GM10266 (cell line): ENCODE measurements around the gene FLVCR2.

Source experiments
- DNase-seq: peaks from one replicate; pipeline ENCODE4 v3.0.0; 2012; ENCODE audit errors: extremely low spot score
- TF ChIP-seq, protein P1 (sequence below): IDR thresholded peaks from 2 replicates; pipeline ENCODE4 v1.5.1; 2012; ENCODE audit warnings: mild to moderate bottlenecking, low read depth; ENCODE audit not compliant: control insufficient read depth, insufficient read depth; ENCODE audit errors: missing control alignments

The FLVCR2 gene

DNA sequence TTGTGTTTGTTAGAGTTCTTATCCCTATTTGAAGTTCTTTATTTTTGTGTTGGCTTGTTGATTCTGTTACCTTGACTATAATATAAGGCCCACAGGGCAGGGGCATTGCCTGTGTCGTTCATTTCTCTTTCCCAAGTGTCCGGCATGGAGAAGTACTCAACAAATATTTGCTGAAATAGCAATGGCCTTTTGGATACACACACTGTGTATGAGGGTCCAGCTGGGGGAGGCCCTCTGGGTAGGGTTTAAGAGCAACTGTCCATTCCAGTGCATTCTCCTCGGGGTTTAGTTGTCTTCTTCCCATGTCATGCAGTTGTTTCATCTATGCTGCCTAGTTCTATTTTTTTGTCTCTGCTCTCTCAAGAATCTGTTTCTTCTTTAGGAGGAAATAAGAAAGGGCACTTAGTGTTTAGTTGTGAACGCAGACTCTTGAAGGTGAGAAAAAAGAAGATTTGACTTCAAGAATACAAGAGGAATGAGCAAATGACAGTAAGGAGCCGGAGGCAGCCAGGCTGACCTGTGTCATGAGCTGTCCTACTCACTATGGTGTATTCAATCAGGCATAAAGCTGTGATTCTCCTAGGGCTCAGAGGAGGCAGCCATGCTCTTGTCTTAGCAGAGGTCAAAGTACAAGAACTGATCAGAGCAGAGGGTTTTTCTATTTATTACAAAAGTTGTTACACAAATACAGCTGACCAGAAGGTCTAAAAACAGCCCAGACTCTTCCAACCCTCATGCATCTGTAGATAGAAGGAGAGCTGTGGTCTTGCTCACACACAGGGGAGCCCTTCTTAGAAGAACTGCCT is 72.0 kb downstream of the FLVCR2 start:
- no peak for DNase-seq
- TF ChIP-seq, protein P1, sequence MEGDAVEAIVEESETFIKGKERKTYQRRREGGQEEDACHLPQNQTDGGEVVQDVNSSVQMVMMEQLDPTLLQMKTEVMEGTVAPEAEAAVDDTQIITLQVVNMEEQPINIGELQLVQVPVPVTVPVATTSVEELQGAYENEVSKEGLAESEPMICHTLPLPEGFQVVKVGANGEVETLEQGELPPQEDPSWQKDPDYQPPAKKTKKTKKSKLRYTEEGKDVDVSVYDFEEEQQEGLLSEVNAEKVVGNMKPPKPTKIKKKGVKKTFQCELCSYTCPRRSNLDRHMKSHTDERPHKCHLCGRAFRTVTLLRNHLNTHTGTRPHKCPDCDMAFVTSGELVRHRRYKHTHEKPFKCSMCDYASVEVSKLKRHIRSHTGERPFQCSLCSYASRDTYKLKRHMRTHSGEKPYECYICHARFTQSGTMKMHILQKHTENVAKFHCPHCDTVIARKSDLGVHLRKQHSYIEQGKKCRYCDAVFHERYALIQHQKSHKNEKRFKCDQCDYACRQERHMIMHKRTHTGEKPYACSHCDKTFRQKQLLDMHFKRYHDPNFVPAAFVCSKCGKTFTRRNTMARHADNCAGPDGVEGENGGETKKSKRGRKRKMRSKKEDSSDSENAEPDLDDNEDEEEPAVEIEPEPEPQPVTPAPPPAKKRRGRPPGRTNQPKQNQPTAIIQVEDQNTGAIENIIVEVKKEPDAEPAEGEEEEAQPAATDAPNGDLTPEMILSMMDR, result no peak

DNA sequence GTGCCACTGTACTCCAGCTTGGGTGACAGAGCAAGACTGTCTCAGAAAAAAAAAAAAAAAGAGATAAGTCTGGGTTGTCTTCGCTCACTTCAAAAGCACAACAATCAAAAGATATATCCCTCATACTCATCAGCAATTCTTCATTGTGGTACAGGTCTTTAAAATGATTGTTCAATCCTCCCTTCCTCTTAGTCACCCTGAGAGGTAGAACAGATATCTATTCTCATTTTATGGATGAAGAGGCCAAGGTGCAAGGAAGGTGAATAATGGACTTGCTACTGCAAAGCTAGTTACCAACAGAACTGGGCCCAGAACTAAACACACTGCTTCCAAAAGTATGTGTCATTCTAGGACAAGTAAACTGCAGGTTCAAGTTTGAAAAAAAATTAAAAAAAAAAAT is 75.1 kb downstream of the FLVCR2 start:
- DNase-seq, result no peak
- TF ChIP-seq, protein P1, result no peak

- TF ChIP-seq, protein P1, result peak; percentile 93
- DNase-seq, result peak; percentile 74
Observed at GRCh38 chr14:75654127-75654732, 75.8 kb downstream of the FLVCR2 start.

GRCh38 chr14:75655235-75655634 is 76.8 kb downstream of the FLVCR2 start:
- DNase-seq, result no peak
- TF ChIP-seq, protein P1, result no peak

DNA sequence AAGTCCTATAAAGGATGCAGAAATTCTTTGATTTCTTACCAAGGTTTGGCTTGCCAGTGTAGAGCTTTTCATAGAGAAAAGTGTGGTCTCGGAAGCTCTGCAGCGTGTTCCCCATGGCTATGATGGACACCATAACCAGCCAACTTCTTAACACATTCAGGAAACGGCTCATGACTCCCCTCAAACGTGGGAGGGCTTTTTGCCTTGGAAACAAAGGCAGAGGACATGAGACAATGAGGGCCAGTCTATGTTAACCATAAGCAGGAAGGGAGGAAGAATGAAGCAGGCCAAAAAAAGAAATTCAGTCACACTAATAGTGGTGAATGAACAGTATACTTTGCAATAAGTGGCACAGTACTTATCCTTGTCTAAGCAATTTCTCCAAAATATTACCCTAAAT is 78.9 kb downstream of the FLVCR2 start:
- TF ChIP-seq, protein P1, result no peak
- no peak for DNase-seq

GRCh38 chr14:75658957-75659356 is 80.5 kb downstream of the FLVCR2 start:
- TF ChIP-seq, protein P1, result no peak
- DNase-seq, result no peak

GRCh38 chr14:75660238-75660629 is 81.8 kb downstream of the FLVCR2 start:
- no peak for DNase-seq
- TF ChIP-seq, protein P1, result no peak
